Measurements from ENCODE around the gene CARD10.

CARD10 gene

GRCh38 chr22:37511395-37512104 is 7.7 kb downstream of the CARD10 start:
- TF ChIP-seq TCF12 (IDR thresholded peaks at IDR 0.05; ENCODE audit: low read depth), result no peak
- TF ChIP-seq NFIC (IDR thresholded peaks at IDR 0.05), result no peak
- no peak for TF ChIP-seq USF1 (IDR thresholded peaks at IDR 0.05)
- no peak for TF ChIP-seq FOXM1 (IDR thresholded peaks at IDR 0.05; ENCODE audit: borderline replicate concordance, low read depth)
- no peak for TF ChIP-seq MAX (IDR thresholded peaks at IDR 0.05)
- TF ChIP-seq CREB1 (IDR thresholded peaks at IDR 0.05; ENCODE audit: low read depth), result no peak
- TF ChIP-seq YY1 (IDR thresholded peaks at IDR 0.05; ENCODE audit: low read depth), result no peak
- TF ChIP-seq EGR1 (IDR thresholded peaks at IDR 0.05), result no peak

GRCh38 chr22:37510091-37510490 is 9.1 kb downstream of the CARD10 start:
- no peak for TF ChIP-seq EGR1 (IDR thresholded peaks at IDR 0.05)
- no peak for TF ChIP-seq TEAD4 (IDR thresholded peaks at IDR 0.05)
- no peak for TF ChIP-seq USF1 (IDR thresholded peaks at IDR 0.05)
- TF ChIP-seq REST (IDR thresholded peaks at IDR 0.05; ENCODE audit: low read depth), result no peak
- no peak for TF ChIP-seq TCF12 (IDR thresholded peaks at IDR 0.05; ENCODE audit: low read depth)
- no peak for TF ChIP-seq YY1 (IDR thresholded peaks at IDR 0.05; ENCODE audit: low read depth)
- no peak for TF ChIP-seq CREB1 (IDR thresholded peaks at IDR 0.05; ENCODE audit: low read depth)
- TF ChIP-seq TAF1 (IDR thresholded peaks at IDR 0.05; ENCODE audit: low read depth), result no peak
- TF ChIP-seq FOXM1 (IDR thresholded peaks at IDR 0.05; ENCODE audit: borderline replicate concordance, low read depth), result no peak

- TF ChIP-seq NFIC (IDR thresholded peaks at IDR 0.05) (no peak), CREB1 (IDR thresholded peaks at IDR 0.05; ENCODE audit: low read depth) (no peak), EP300 (IDR thresholded peaks at IDR 0.05; ENCODE audit: borderline replicate concordance) (no peak), YY1 (IDR thresholded peaks at IDR 0.05; ENCODE audit: low read depth) (no peak), CEBPB (IDR thresholded peaks at IDR 0.05) (no peak), RAD21 (IDR thresholded peaks at IDR 0.05; ENCODE audit: low read depth) (no peak), TCF12 (IDR thresholded peaks at IDR 0.05; ENCODE audit: low read depth) (no peak), EGR1 (IDR thresholded peaks at IDR 0.05) (no peak), ZBTB7A (IDR thresholded peaks at IDR 0.05; ENCODE audit: low read depth) (no peak), REST (IDR thresholded peaks at IDR 0.05; ENCODE audit: low read depth) (no peak), MAX (IDR thresholded peaks at IDR 0.05) (no peak), USF1 (IDR thresholded peaks at IDR 0.05) (no peak), FOXM1 (IDR thresholded peaks at IDR 0.05; ENCODE audit: borderline replicate concordance, low read depth) (no peak), TEAD4 (IDR thresholded peaks at IDR 0.05) (no peak), TAF1 (IDR thresholded peaks at IDR 0.05; ENCODE audit: low read depth) (no peak)
Observed at GRCh38 chr22:37509059-37509860, 10.0 kb downstream of the CARD10 start.

GRCh38 chr22:37508431-37508992 is 10.7 kb downstream of the CARD10 start:
- TF ChIP-seq EP300 (IDR thresholded peaks at IDR 0.05; ENCODE audit: borderline replicate concordance) (no peak), EGR1 (IDR thresholded peaks at IDR 0.05) (no peak), RAD21 (IDR thresholded peaks at IDR 0.05; ENCODE audit: low read depth) (no peak), TAF1 (IDR thresholded peaks at IDR 0.05; ENCODE audit: low read depth) (no peak), CREB1 (IDR thresholded peaks at IDR 0.05; ENCODE audit: low read depth) (no peak), TCF12 (IDR thresholded peaks at IDR 0.05; ENCODE audit: low read depth) (no peak), NFIC (IDR thresholded peaks at IDR 0.05) (no peak), YY1 (IDR thresholded peaks at IDR 0.05; ENCODE audit: low read depth) (no peak), CEBPB (IDR thresholded peaks at IDR 0.05) (no peak)

GRCh38 chr22:37507731-37508130 is 11.5 kb downstream of the CARD10 start:
- TF ChIP-seq CEBPB (IDR thresholded peaks at IDR 0.05) (no peak), REST (IDR thresholded peaks at IDR 0.05; ENCODE audit: low read depth) (no peak), USF1 (IDR thresholded peaks at IDR 0.05) (no peak), TEAD4 (IDR thresholded peaks at IDR 0.05) (no peak), RAD21 (IDR thresholded peaks at IDR 0.05; ENCODE audit: low read depth) (no peak), ZBTB7A (IDR thresholded peaks at IDR 0.05; ENCODE audit: low read depth) (no peak), NFIC (IDR thresholded peaks at IDR 0.05) (no peak), MAX (IDR thresholded peaks at IDR 0.05) (no peak), EGR1 (IDR thresholded peaks at IDR 0.05) (no peak), EP300 (IDR thresholded peaks at IDR 0.05; ENCODE audit: borderline replicate concordance) (no peak), YY1 (IDR thresholded peaks at IDR 0.05; ENCODE audit: low read depth) (no peak), FOXM1 (IDR thresholded peaks at IDR 0.05; ENCODE audit: borderline replicate concordance, low read depth) (no peak)
